DND-41 (cell line): ENCODE measurements around the gene GORASP2.
A peak's percentile ranks its signal among the peaks of the same experiment; 100 is the strongest.

ENCODE experiments used
- ATAC-seq: fragments of 200-7000 bp; cut with Tn5 transposase; 3 replicates; pipeline ENCODE4 v1.9.1; 2021; ENCODE audit warnings: low read depth; ENCODE audit not compliant: insufficient read depth
- DNase-seq: peaks from one replicate; pipeline ENCODE4 v3.0.0-alpha.2; 2020
- H2AFZ ChIP-seq: 2 replicates; pipeline ENCODE4 v1.6.0; 2012; ENCODE audit warnings: low read depth, low read length
- H3K27ac ChIP-seq: 2 replicates; pipeline ENCODE4 v1.5.1; 2012; ENCODE audit warnings: low read length, inconsistent platforms
- H3K27me3 ChIP-seq: fragments of 200-600 bp; sonication (generic); 2 replicates; pipeline ENCODE4 v1.6.0; 2012; ENCODE audit warnings: low read length, mild to moderate bottlenecking, inconsistent platforms; ENCODE audit not compliant: insufficient read depth, poor library complexity
- H3K36me3 ChIP-seq: 2 replicates; pipeline ENCODE4 v1.5.1; 2012; ENCODE audit warnings: low read length, inconsistent platforms; ENCODE audit not compliant: insufficient read depth
- H3K4me1 ChIP-seq: 2 replicates; pipeline ENCODE4 v1.5.1; 2012; ENCODE audit warnings: mild to moderate bottlenecking, low read length; ENCODE audit not compliant: insufficient read depth
- H3K4me2 ChIP-seq: 2 replicates; pipeline ENCODE4 v1.6.0; 2012; ENCODE audit warnings: mild to moderate bottlenecking, moderate library complexity, low read length, inconsistent platforms; ENCODE audit not compliant: insufficient read depth
- H3K4me3 ChIP-seq, 2 experiments: fragments of 200-600 bp in 1 of 2; shearing (Covaris generic) in 1 of 2; 2 replicates each; pipeline ENCODE4 v1.5.1; 2012 to 2016; ENCODE audit warnings: inconsistent platforms in 2 of 2, low read length in 2 of 2, mild to moderate bottlenecking in 2 of 2, low read depth in 1 of 2, moderate library complexity in 1 of 2
- H3K79me2 ChIP-seq: 2 replicates; pipeline ENCODE4 v1.6.0; 2012; ENCODE audit warnings: low read length, inconsistent platforms; ENCODE audit not compliant: insufficient read depth
- H3K9ac ChIP-seq: 2 replicates; pipeline ENCODE4 v1.6.0; 2012; ENCODE audit warnings: low read depth, mild to moderate bottlenecking, inconsistent platforms, low read length, moderate library complexity
- H3K9me3 ChIP-seq: 2 replicates; pipeline ENCODE4 v1.5.1; 2012; ENCODE audit warnings: low read length, moderate library complexity, mild to moderate bottlenecking, inconsistent platforms; ENCODE audit not compliant: insufficient read depth, severe bottlenecking
- H4K20me1 ChIP-seq: 2 replicates; pipeline ENCODE4 v1.6.0; 2012; ENCODE audit warnings: low read length; ENCODE audit not compliant: insufficient read depth
- EZH2 ChIP-seq: IDR thresholded peaks from 3 replicates; pipeline ENCODE4 v1.6.1; 2012; ENCODE audit warnings: borderline replicate concordance, low read depth, mild to moderate bottlenecking, moderate library complexity, low read length, inconsistent platforms; ENCODE audit not compliant: severe bottlenecking
- TF ChIP-seq, protein P1 (sequence below): IDR thresholded peaks from 2 replicates; pipeline ENCODE4 v1.5.1; 2012; ENCODE audit warnings: borderline replicate concordance, low read length, moderate library complexity, mild to moderate bottlenecking; ENCODE audit not compliant: poor library complexity, severe bottlenecking; ENCODE audit errors: extremely low read depth

The GORASP2 gene

DNA sequence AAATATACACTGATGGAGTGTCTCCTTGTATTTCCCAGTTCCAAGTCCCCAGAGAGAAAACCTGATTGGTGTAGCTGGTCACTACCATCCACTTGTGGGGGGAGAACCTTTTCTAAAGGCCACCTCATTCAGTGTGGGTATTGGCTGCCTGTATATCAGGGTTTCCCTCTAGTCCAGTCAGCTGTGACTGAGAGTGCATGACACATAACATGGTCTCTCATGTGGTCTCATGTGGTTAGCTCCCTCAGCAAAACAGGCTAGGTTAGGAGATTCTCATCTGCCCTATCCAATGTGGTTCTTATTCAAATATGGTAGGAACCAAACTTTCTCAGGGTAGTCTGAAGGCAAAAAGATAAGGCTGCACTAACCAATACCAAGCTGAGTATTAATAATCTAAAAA is 4.1 kb upstream of the GORASP2 start:
- no peak overlapping the region for H3K27ac ChIP-seq

GRCh38 chr2:170925923-170926322 is 3.1 kb upstream of the GORASP2 start:
- peaks cover 29% of the 10 kb centered on the region for H3K9me3 ChIP-seq
- H3K27me3 ChIP-seq: no peaks in the 10 kb centered on the region
- H3K9ac ChIP-seq: no peak overlapping the region
- TF ChIP-seq, protein P1, sequence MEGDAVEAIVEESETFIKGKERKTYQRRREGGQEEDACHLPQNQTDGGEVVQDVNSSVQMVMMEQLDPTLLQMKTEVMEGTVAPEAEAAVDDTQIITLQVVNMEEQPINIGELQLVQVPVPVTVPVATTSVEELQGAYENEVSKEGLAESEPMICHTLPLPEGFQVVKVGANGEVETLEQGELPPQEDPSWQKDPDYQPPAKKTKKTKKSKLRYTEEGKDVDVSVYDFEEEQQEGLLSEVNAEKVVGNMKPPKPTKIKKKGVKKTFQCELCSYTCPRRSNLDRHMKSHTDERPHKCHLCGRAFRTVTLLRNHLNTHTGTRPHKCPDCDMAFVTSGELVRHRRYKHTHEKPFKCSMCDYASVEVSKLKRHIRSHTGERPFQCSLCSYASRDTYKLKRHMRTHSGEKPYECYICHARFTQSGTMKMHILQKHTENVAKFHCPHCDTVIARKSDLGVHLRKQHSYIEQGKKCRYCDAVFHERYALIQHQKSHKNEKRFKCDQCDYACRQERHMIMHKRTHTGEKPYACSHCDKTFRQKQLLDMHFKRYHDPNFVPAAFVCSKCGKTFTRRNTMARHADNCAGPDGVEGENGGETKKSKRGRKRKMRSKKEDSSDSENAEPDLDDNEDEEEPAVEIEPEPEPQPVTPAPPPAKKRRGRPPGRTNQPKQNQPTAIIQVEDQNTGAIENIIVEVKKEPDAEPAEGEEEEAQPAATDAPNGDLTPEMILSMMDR: no peak
- no peak for TF ChIP-seq EZH2
- no peak for ATAC-seq
- peaks cover 27% of the 10 kb centered on the region for H3K4me1 ChIP-seq
- H2AFZ ChIP-seq: no peak overlapping the region
- peaks cover 17% of the 10 kb centered on the region for H3K36me3 ChIP-seq
- H3K4me2 ChIP-seq: no peak overlapping the region
- H3K27ac ChIP-seq: no peak overlapping the region
- H3K4me3 ChIP-seq: no peak overlapping the region
- peaks cover 10% of the 10 kb centered on the region; the same call in 1 of the 2 replicates for H4K20me1 ChIP-seq
- no peak for DNase-seq
- peaks cover 28% of the 10 kb centered on the region for H3K79me2 ChIP-seq

More for the DNA sequence above, 4.1 kb upstream of the GORASP2 start:
- H3K4me2 ChIP-seq: no peak overlapping the region
- DNase-seq (no peak), ATAC-seq (no peak)
- H4K20me1 ChIP-seq: peaks cover 1% of the 10 kb centered on the region; the same call in 1 of the 2 replicates
- H3K9ac ChIP-seq: no peak overlapping the region
- peaks cover 17% of the 10 kb centered on the region for H3K36me3 ChIP-seq
- peaks cover 18% of the 10 kb centered on the region for H3K4me1 ChIP-seq
- H3K79me2 ChIP-seq: peaks cover 18% of the 10 kb centered on the region
- peaks cover 31% of the 10 kb centered on the region for H3K9me3 ChIP-seq
- TF ChIP-seq EZH2: no peak
- TF ChIP-seq, protein P1: no peak
- no peaks in the 10 kb centered on the region for H3K27me3 ChIP-seq
- no peak overlapping the region for H3K4me3 ChIP-seq
- H2AFZ ChIP-seq: no peak overlapping the region

DNA sequence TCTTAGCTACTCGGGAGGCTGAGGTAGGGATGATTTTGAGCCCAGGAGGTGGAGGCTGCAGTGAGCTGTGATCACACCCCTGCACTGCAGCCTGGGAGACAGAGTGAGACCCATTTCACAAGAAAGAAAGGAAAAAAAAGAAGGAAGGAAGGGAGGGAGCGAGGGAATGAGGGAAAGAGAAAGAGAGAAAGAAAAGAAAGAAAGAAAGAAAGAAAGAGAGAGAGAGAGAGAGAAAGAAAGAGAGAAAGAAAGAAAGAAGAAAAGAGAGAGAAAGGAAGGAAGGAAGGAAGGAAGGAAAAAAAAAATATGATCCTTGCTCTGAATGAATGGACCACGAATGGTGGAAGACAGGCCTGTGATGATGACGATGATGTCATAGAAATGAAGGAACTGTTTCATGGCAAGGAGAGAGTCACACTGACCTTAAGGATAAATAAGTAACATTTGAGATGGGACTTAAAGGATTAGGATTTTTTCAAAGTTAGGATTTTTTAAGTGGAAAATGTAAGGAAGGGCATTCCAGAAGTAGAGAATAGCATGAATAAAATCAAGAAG is 2.2 kb upstream of the GORASP2 start:
- no peak overlapping the region for H2AFZ ChIP-seq
- peaks cover 37% of the 10 kb centered on the region for H3K79me2 ChIP-seq
- H3K4me1 ChIP-seq: peaks cover 36% of the 10 kb centered on the region
- ATAC-seq (no peak), DNase-seq (no peak)
- no peak overlapping the region for H3K9ac ChIP-seq
- TF ChIP-seq, protein P1: no peak
- peak overlapping the region; percentile 97; the same call in 1 of the 2 replicates for H3K4me2 ChIP-seq
- no peaks in the 10 kb centered on the region for H3K27me3 ChIP-seq
- H3K36me3 ChIP-seq: peaks cover 17% of the 10 kb centered on the region
- peaks cover 17% of the 10 kb centered on the region; the same call in 1 of the 2 replicates for H4K20me1 ChIP-seq
- no peak overlapping the region for H3K27ac ChIP-seq
- H3K9me3 ChIP-seq: peaks cover 29% of the 10 kb centered on the region
- H3K4me3 ChIP-seq: no peak overlapping the region
